HG02798 (cell line): ENCODE data around the gene FSTL3.
"Not testable (repeated sequence)": the region's sequence is repeated elsewhere in the genome, so short reads cannot be mapped to it uniquely, and the experiment has no call there.

Experiments used
- ATAC-seq: cut with Tn5 transposase; IDR thresholded peaks from one replicate; pipeline ENCODE4 v1.9.1; 2021; ENCODE audit warnings: mild to moderate bottlenecking; ENCODE audit not compliant: unreplicated experiment, poor library complexity

FSTL3 gene

DNA sequence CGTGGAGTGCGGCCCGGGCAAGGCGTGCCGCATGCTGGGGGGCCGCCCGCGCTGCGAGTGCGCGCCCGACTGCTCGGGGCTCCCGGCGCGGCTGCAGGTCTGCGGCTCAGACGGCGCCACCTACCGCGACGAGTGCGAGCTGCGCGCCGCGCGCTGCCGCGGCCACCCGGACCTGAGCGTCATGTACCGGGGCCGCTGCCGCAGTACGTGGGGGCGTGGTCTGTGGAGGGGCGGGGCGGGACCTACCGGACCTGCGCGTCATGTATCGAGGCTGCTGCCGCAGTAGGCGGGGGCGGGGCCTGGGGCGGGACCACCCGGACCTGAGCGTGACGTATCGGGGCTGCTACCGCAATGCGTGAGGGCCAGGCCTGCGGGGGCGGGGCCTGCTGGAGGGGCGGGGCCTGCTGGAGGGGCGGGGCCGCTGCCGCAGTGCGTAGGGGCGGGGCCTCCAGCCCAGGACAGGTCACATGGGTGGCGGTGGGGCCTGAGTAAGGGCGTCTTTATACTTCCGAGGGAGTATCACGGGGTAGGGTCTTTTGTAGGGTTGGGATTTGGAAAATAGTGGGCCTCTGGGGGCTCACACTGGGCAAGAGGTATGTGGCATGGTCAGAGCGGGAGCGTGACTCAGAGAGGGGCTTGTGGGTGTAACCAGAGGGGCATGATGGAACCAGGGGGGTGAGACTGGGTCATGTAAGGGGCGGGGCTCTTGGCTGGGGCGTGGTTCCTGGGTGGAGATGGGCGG, 4.3 kb downstream of the FSTL3 start:
- peak; percentile 80 for ATAC-seq

DNA sequence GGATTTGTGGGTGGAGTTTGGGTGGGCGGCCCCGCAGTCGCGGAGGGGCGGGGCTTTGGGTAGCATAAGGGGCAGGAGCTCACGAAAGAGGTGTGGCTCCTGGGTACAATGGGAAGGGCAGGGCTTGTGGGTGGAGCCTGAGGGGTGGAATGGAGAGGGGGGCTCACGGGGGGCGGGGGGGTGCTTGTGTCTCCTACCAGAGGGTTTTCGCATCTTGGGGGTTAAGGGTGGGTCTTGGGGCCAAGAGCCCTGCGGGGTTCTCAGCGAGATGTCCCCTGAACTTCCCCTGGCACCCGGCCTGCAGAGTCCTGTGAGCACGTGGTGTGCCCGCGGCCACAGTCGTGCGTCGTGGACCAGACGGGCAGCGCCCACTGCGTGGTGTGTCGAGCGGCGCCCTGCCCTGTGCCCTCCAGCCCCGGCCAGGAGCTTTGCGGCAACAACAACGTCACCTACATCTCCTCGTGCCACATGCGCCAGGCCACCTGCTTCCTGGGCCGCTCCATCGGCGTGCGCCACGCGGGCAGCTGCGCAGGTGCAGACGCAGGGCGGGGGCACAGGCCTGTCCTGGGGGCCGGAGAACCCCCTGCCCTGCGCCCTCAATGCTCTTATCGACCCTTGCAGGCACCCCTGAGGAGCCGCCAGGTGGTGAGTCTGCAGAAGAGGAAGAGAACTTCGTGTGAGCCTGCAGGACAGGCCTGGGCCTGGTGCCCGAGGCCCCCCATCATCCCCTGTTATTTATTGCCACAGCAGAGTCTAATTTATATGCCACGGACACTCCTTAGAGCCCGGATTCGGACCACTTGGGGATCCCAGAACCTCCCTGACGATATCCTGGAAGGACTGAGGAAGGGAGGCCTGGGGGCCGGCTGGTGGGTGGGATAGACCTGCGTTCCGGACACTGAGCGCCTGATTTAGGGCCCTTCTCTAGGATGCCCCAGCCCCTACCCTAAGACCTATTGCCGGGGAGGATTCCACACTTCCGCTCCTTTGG, 5.1 kb downstream of the FSTL3 start:
- ATAC-seq = no peak

GRCh38 chr19:682678-683320, 6.6 kb downstream of the FSTL3 start:
- no peak for ATAC-seq

DNA sequence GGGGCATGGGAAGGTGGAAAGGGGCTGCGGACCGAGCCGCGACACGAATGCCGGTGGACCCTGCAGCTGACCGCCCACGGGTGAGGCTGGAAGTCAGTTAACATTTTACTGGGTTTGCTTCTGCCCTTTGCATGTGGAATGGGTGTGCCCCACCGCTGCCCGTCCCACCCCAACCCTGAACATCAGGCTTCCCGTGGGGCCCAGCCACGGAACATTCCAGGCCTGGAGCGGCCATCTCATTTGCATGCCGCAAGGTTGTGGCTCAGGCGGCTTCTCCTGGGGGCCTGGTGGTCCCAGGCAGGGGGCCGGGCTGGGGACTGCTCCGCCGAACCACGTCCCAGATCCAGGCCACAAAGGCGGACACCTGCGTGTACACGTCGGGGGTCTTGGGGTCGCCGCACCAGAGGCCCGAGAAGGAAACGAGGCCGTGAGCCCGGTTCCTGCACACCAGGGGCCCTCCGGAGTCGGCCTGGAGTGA, 9.3 kb downstream of the FSTL3 start:
- ATAC-seq = no peak

- ATAC-seq = no peak
Observed at GRCh38 chr19:686589-687297, 10.6 kb downstream of the FSTL3 start.

GRCh38 chr19:687569-688166, 11.5 kb downstream of the FSTL3 start:
- no peak for ATAC-seq

GRCh38 chr19:688214-688613, 12.0 kb downstream of the FSTL3 start:
- ATAC-seq = no peak

GRCh38 chr19:688992-689391, 12.8 kb downstream of the FSTL3 start:
- no peak for ATAC-seq

- ATAC-seq = no peak
Observed at GRCh38 chr19:690203-690602, 14.0 kb downstream of the FSTL3 start.

DNA sequence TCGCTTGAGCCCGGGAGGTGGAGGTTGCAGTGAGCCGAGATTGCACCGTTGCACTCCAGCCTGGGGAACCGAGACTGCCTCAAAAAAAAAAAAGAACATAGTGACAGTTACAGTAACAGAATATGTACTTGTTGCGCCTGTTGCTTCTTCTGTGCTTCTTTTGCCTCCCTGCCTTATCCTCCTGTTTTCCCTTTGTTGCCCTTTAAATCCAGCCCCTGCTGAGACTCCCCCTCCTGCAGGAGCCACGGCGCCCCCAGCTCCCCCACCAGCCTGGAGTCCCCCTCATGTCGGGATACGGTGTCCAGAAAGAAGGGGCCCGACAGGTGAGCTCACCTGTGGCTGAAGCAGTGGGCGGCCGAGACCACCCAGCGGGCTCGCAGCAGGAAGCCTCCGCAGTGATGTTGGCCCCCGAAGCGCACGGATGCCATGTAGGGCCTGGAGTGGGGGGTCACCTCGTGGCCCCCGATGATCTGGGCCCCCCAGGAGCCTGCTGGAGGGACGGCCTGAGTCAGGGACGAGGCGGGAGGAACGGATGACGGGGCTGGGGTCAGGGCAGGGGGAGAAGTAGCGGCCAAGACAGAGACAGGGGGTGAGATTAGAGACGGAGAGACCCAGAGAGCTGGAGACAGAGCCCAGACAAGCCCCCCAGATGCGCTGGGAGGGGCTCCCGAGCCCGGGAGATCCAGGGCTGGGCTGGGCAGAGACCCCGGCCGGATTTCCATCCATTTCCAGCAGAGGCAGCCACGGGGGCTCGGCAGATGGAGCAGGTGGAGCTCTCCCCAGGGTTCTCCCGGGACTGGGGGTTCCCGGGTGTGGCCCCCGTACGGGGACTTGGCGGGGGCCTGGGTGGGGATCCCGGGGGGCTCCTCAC, 18.5 kb downstream of the FSTL3 start:
- no peak for ATAC-seq

DNA sequence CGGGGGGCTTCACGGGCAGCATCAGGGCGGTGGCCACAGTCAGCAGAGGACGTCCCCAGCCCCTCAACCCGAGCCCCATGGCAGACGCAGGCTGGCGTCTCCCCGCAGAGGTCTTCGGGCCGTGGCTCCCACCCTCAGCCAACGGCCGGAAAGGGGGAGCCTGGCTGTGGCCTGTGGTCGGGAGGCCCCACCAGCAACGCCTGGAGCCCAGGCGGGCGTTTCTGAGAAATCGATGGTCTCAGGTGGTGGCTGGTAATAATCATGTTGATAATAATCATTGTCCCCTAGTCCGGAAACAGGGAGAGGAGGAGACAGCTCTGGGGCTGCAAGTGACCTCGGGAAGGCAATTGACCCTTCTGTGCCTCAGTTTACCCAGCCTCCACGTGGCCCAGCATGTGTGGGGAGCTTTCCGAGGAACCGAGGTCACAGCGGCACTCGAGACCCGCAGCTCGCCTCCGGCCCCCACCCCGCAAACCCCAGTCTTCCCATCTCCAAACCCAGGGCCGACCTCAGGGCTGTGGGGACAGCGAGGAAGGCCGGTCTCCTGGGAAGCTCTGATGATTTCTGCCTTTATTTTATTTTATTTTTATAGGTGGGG, 19.3 kb downstream of the FSTL3 start, which contains the start of gene PRSS57:
Gene PRSS57 (minus strand): TSS at position 101 of the 598 bp plus-strand sequence. CDS start 22 bp downstream, at position 79.
- no peak for ATAC-seq

GRCh38 chr19:698529-698928, 22.3 kb downstream of the FSTL3 start:
- ATAC-seq = not testable (repeated sequence)

GRCh38 chr19:699885-700284, 23.7 kb downstream of the FSTL3 start:
- ATAC-seq = not testable (repeated sequence)

DNA sequence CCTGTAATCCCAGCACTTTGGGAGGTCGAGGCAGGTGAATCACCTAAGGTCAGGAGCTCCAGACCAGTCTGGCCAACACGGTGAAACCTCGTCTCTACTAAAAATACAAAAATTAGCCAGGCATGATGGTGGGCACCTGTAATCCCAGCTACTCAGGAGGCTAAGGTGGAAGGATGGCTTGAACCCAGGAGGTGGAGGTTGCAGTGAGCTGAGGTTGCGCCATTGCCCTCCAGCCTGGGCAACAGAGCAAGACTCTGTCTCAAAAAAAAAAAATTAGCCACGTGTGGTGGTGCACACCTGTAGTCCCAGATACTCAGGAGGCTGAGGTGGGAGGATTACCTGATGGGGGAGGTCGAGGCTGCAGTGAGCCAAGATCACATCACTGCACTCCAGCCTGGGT, 26.7 kb downstream of the FSTL3 start:
- not testable (repeated sequence) for ATAC-seq

DNA sequence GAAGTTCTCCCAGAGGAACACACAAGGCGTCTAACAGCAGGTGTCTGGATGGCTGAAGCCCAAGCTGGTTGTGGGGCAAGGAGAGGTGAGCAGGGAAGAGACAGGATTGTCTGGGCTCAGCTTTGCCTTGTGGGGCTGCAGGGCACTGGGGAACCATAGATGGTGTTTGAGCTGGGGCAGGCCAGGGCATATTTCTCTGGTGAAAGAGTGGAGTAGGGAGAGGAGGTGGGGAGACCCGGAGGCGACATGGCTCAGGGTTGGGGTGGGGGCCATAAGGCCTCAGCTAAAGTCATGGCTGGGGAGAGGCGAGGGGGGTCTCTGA, 27.1 kb downstream of the FSTL3 start:
- no peak for ATAC-seq

- ATAC-seq = no peak
Observed at GRCh38 chr19:703651-704446, 27.7 kb downstream of the FSTL3 start.

GRCh38 chr19:704447-704741, 28.2 kb downstream of the FSTL3 start:
- ATAC-seq = no peak
